Activated B cell treated with CpG ODN at 0.5 μM for 24 hours (primary cell): Measurements from ENCODE around the gene ARID3C. TPM values are rescaled to one million over a fixed set of nuclear protein-coding genes. Genes with fewer than 3 reads are reported as not detected.
A peak's percentile ranks its signal among the peaks of the same experiment; 100 is the strongest.

ENCODE experiments used
- ATAC-seq: fragments of 200-7000 bp; cut with Tn5 transposase; one replicate; pipeline ENCODE4 v1.10.0; 2021; ENCODE audit warnings: low read depth, mild to moderate bottlenecking, moderate library complexity
- CTCF ChIA-PET: fragments of 350-600 bp; sonication (Branson Sonifier 250); formaldehyde crosslinking; loops from one replicate; lab custom pipeline; 2021; ENCODE audit warnings: antibody characterized with exemption; lab: Charles Lee
- POLR2A ChIA-PET: fragments of 350-600 bp; sonication (Branson Sonifier 250); formaldehyde crosslinking; loops from one replicate; lab custom pipeline; 2021; ENCODE audit warnings: antibody characterized with exemption; lab: Charles Lee
- DNase-seq: peaks from one replicate; pipeline ENCODE4 v3.0.0; 2022
- H3K27ac Mint-ChIP-seq: one replicate; pipeline ENCODE4 v1.8.0; 2020; ENCODE audit warnings: mixed read lengths
- H3K27me3 Mint-ChIP-seq: one replicate; pipeline ENCODE4 v1.8.0; 2021; ENCODE audit warnings: mixed read lengths
- H3K36me3 Mint-ChIP-seq: one replicate; pipeline ENCODE4 v1.8.0; 2021; ENCODE audit warnings: low read depth, mixed read lengths
- H3K4me1 Mint-ChIP-seq: one replicate; pipeline ENCODE4 v1.8.0; 2021; ENCODE audit warnings: mixed read lengths
- H3K4me3 Mint-ChIP-seq: one replicate; pipeline ENCODE4 v1.8.0; 2020; ENCODE audit warnings: mild to moderate bottlenecking, mixed read lengths
- H3K9me3 Mint-ChIP-seq: one replicate; pipeline ENCODE4 v1.8.0; 2020; ENCODE audit warnings: mixed read lengths
- intact Hi-C: fragments of 100-400 bp; cut with micrococcal nuclease; formaldehyde crosslinking; loops from one replicate; pipeline ENCODE4 v1.15.1; 2024
- total RNA-seq: library from RNA; stranded (reverse); gene quantifications from 2 replicates; pipeline ENCODE4 v1.2.3, GENCODE V29; 2022
- TF ChIP-seq, protein P1 (sequence below): fragments of 200-600 bp; IDR thresholded peaks from one replicate; pipeline ENCODE4 v1.8.0; 2022; ENCODE audit warnings: antibody characterized with exemption, mild to moderate bottlenecking

Gene ARID3C
- total RNA-seq, 1 donor from 2014 or later, result not detected

DNA sequence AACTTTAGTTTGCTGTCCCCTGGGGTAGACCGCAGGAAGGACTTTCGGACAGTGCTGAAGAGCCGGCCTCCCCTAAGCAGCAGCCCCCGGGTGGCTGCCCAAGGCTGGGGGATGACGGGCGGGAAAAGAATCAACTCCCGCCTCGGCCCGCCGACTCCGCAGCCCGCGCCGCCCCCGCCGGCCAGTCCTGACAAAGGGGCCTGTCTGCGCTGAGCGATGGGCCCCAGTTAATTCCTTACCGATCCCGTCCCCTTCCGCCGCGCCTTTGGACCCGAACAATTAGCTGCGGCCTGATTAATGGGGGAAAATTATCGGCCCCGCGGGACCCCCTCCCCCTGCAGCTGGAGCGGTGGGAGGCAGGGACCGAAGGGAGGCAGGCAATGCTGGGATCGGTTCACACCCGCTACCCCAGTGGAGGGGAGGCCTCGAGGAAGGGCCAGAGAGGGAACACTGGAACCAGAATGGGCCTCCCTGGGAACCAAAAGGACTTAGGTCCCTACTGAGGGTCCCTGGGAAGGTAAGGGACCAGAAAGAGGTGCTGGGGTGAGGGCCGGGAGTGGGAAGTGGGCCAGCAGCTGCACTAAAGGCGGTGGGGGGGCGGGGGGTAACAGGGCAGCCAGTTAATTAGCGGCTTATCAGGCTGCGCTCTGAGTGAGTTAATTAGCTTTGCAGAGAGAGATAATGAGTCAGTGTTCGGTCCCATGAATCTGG, 4.2 kb downstream of the ARID3C start:
- peaks cover 6% of the 10 kb centered on the region for H3K36me3 Mint-ChIP-seq
- H3K4me3 Mint-ChIP-seq, result no peak overlapping the region
- DNase-seq (no peak), ATAC-seq (no peak)
- H3K4me1 Mint-ChIP-seq, result peaks cover 35% of the 10 kb centered on the region
- ChIA-PET POLR2A (interaction anchor here (1.7 kb wide), 1 partner anchor 9 kb away, joined by 5 read pairs; no protein-coding TSS in a partner anchor), CTCF (interaction anchor here (1.4 to 7.6 kb wide), 3 partner anchors 9 to 33 kb away, joined by 3 to 51 read pairs (median 3); no protein-coding TSS in a partner anchor)
- no peaks in the 10 kb centered on the region for H3K9me3 Mint-ChIP-seq
- TF ChIP-seq, protein P1, sequence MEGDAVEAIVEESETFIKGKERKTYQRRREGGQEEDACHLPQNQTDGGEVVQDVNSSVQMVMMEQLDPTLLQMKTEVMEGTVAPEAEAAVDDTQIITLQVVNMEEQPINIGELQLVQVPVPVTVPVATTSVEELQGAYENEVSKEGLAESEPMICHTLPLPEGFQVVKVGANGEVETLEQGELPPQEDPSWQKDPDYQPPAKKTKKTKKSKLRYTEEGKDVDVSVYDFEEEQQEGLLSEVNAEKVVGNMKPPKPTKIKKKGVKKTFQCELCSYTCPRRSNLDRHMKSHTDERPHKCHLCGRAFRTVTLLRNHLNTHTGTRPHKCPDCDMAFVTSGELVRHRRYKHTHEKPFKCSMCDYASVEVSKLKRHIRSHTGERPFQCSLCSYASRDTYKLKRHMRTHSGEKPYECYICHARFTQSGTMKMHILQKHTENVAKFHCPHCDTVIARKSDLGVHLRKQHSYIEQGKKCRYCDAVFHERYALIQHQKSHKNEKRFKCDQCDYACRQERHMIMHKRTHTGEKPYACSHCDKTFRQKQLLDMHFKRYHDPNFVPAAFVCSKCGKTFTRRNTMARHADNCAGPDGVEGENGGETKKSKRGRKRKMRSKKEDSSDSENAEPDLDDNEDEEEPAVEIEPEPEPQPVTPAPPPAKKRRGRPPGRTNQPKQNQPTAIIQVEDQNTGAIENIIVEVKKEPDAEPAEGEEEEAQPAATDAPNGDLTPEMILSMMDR, result no peak
- H3K27me3 Mint-ChIP-seq, result peaks cover 63% of the 10 kb centered on the region
- intact Hi-C loops, result loop anchor here (5.0 kb wide), 1 partner anchor 297 kb away; the partner anchor contains the start of genes KIF24 and NUDT2
- H3K27ac Mint-ChIP-seq, result no peak overlapping the region

DNA sequence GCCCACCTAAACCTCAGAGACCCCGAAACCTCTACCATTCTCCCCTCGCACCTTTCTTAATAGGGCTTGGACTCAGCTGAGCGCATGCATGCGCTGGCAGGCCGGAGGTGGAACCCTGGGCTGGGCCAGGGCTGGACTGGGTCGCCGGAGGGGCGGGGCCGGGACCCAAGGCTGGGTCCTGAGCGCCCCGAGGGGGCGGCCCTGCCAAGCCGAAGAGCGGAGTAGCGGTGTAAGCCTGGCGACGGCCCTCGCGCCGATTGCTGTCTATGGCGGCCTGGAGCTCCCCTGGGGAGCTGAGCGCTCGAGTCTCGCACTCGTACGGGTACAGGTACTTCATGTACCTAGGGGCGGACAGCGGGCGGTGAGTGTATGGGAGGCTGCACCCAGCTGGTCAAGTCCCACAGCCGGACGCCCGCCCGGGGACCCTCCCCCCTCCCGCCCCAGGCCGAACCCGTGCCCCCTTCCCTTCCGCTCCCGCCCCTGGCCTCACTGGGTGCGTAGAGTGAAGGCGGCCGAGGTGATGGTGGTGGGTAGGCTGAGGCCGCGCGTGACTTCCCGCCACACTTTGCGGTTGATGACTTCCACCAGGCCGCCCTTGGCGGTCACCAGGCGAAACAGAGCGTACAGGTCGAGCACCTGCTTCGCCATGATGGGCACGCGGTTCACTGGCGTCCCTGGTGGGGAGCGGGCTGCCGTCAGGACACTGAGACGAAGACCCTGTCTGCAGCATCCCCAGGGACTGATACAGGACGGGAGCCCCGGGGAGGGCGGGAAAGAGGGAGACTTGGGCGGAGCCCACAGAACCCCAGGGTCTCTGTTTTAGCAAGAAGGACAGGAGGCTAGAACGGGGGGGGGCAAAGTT, 5.3 kb downstream of the ARID3C start:
- Mint-ChIP-seq H3K4me1 (peaks cover 36% of the 10 kb centered on the region), H3K27me3 (peaks cover 57% of the 10 kb centered on the region), H3K36me3 (peaks cover 6% of the 10 kb centered on the region), H3K4me3 (peak overlapping the region; percentile 58), H3K27ac (no peak overlapping the region), H3K9me3 (no peaks in the 10 kb centered on the region)
- TF ChIP-seq, protein P1, result no peak
- ChIA-PET CTCF (interaction anchor here (7.6 kb wide), 1 partner anchor 10 kb away, joined by 51 read pairs; no protein-coding TSS in a partner anchor), POLR2A (interaction anchor here (0.5 to 1.3 kb wide), 4 partner anchors 14 to 1321 kb away, joined by 3 to 6 read pairs (median 4); partner anchors contain the start of genes MYORG and SIGMAR1)
- intact Hi-C loops, result loop anchor here (5.0 kb wide), 1 partner anchor 296 kb away; the partner anchor contains the start of genes KIF24 and NUDT2
- DNase-seq, result no peak
- no peak for ATAC-seq

DNA sequence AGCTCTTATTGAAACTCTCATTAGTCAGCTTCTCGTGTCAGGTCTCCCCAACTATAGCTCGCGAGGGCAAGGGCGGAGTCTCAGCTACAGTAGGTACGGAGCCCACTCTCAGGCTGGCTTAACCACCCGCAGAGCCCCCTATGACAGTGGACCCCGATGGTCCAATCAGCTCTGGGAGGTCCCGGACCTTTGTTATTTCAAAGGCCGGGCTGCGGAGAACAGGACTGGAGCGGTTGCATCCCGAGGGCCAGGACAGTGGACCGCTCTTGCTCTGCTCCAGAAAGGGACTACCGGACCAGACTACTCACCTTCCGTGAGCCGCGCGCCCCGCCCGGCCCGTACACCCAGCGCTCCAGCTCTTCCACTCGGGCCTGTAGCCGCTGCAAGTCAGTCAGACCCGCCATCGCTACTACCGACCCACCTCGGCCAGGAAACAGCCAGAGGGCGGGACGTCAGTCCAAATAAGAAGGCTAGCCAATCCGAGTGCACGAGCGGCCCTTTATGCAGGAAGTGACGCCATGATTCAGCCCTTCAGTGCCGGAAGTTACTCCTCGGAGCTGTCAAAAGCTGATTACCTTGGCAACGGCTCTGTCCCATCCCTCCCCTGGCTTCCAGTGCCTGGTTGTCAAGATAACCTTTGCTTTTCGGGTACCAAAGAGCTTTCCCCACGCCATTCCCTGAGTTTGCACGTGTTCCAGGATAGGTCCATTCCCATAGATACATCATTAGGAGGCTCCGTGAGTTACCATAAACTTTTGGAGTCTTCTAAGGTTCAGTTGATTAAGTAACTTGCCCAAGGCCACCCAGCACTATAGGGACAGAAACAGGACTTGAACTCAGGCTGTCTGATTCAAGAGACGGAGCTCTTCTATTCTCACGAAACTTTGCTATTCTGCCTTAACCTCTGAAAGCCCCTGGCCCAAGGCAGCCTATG, 8.5 kb downstream of the ARID3C start, which contains the start of gene DCTN3:
Gene DCTN3 (minus strand): TSS at position 435 of the 934 bp plus-strand sequence. CDS start 31 bp downstream, at position 404.
- peaks cover 34% of the 10 kb centered on the region for H3K36me3 Mint-ChIP-seq
- peak within 1 kb of the TSS; percentile 95 for H3K4me3 Mint-ChIP-seq
- TF ChIP-seq, protein P1, result no peak
- H3K27me3 Mint-ChIP-seq, result peaks cover 30% of the 10 kb centered on the region
- ChIA-PET CTCF (interaction anchor here (0.9 to 7.6 kb wide), 6 partner anchors 8 to 82 kb away, joined by 3 to 51 read pairs (median 6); partner anchors contain the start of genes GALT and RPP25L), POLR2A (interaction anchor here (0.6 to 2.2 kb wide), 11 partner anchors 9 to 228 kb away, joined by 3 to 30 read pairs (median 4); partner anchors contain the start of genes DNAI1, FAM219A, GALT and RPP25L)
- DNase-seq, result peak; percentile 69
- H3K4me1 Mint-ChIP-seq, result peaks cover 29% of the 10 kb centered on the region
- intact Hi-C loops, result loop anchor here (1.0 to 5.0 kb wide), 6 partner anchors 8 to 293 kb away; partner anchors contain the start of genes ARID3C, GALT, KIF24 and NUDT2
- H3K9me3 Mint-ChIP-seq, result no peaks in the 10 kb centered on the region
- peak; percentile 98 for ATAC-seq
- H3K27ac Mint-ChIP-seq, result peak within 1 kb of the TSS; percentile 73

DNA sequence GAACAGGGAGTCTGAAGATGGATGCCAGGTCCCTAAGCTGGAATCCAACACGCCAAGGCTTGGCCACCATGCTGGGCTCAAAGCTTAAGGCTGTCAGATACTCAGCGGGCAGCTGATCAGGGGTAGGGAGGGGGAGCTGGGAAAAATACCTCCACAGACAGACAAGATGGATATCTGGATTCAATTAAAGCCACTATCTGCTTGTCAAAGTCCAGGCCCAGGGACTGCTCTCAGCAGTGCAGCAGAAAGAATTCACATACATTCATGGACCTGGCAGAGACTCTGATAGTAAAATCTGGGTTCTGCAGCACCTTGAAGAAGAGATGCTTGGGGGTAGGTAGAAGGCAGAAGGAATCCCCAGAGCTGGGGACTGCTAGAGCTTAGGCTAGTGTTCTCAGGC, 13.7 kb downstream of the ARID3C start:
- H3K27ac Mint-ChIP-seq, result no peak overlapping the region
- ATAC-seq, result no peak
- H3K9me3 Mint-ChIP-seq, result no peaks in the 10 kb centered on the region
- H3K27me3 Mint-ChIP-seq, result no peaks in the 10 kb centered on the region
- DNase-seq, result no peak
- peaks cover 48% of the 10 kb centered on the region for H3K36me3 Mint-ChIP-seq
- CTCF ChIA-PET, result interaction anchor here (5.3 kb wide), 1 partner anchor 20 kb away, joined by 62 read pairs; the partner anchor contains the start of gene SIGMAR1
- TF ChIP-seq, protein P1, result no peak
- intact Hi-C loops, result loop anchor here (10.0 kb wide), 2 partner anchors 1140 to 1200 kb away; partner anchors contain the start of genes HINT2, NOL6 and SPAG8
- POLR2A ChIA-PET, result interaction anchor here (0.6 to 6.8 kb wide), 2 partner anchors 16 to 21 kb away, joined by 5 to 44 read pairs; partner anchors contain the start of gene SIGMAR1
- H3K4me1 Mint-ChIP-seq, result peaks cover 30% of the 10 kb centered on the region
- H3K4me3 Mint-ChIP-seq, result no peak overlapping the region
